H1 (cell line): Measurements from ENCODE around the gene TMEM145. TPM values are rescaled to one million over a fixed set of nuclear protein-coding genes. Genes with fewer than 3 reads are reported as not detected.

Experiments
- SAP30 ChIP-seq: fragments of 300-600 bp; sonication (generic); IDR thresholded peaks from 2 replicates; pipeline ENCODE4 v1.7.1; 2012; ENCODE audit warnings: low read length, moderate library complexity, mild to moderate bottlenecking, inconsistent platforms; ENCODE audit not compliant: insufficient read depth, insufficient replicate concordance
- polyA plus RNA-seq, 7 experiments: library from polyadenylated mRNA; depleted of rRNA in 3 of 7; stranded (reverse) in 5 of 7; unstranded in 2 of 7; fragments of >200 nt in 5 of 7; fragments of 200-250 nt in 2 of 7; gene quantifications; 1 replicate in 5 of 7; 2 replicates in 1 of 7; 4 replicates in 1 of 7; pipeline versions ENCODE4 v1.2.1 to v1.2.3, GENCODE V29; 2011 to 2013; ENCODE audit warnings: missing spikeins in 2 of 7, mixed read lengths in 2 of 7
- total RNA-seq: library from RNA; stranded (reverse); fragmentation: NEBNext Ultra II Directional; extraction: Animal tissue kit (Norgen Biotek cat#: 25700); gene quantifications from 2 replicates; pipeline ENCODE4 v1.2.1, GENCODE V29; 2021

The TMEM145 gene
- total and polyA plus RNA-seq, 2 of the 8 experiments (the other 6 are each of a cell fraction or from before 2014, with no cell fraction given) = 2.3 to 4.7 TPM

DNA sequence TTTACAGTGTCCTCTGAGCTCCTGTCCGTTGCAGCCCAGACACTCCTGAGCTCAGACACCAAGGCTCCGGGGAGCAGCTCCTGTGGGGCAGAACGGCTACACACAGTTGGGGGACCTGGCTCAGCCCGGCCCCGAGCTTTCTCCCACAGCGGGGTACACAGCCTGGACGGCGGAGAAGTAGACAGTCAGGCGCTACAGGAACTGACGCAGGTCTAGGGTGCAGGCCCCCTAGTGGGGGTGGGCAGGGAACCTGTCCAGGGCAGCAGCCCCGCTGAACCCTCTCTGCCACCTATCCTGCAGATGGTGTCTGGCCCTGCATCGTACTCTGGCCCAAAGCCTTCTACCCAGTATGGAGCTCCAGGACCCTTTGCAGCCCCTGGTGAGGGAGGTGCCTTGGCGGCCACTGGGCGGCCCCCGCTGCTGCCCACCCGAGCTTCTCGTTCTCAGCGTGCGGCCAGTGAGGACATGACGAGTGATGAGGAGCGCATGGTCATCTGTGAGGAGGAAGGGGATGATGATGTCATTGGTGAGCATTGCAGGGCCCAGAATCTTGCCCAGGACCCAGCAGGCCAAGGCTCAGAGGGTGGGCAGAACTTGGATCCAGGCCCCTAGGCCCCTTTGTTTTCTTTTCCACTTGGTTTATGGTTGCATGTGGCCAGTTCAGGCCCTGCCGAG lies 24.1 kb upstream of the TMEM145 start (continued):
- no peak for TF ChIP-seq SAP30
- TF ChIP-seq, all 59 proteins: peak for 0
